Upper lobe of left lung (tissue), 6 donors: ENCODE measurements around the gene PDS5B. TPM values are rescaled to one million over a fixed set of nuclear protein-coding genes. Genes with fewer than 3 reads are reported as not detected.

Experiments
- ATAC-seq, 2 donors: fragments of 200-7000 bp; cut with Tn5 transposase; one replicate each; pipeline ENCODE4 v1.9.1; 2022; ENCODE audit warnings: mild to moderate bottlenecking in 2 of 2, moderate library complexity in 2 of 2; ENCODE audit not compliant: low FRiP score in 2 of 2
- DNase-seq, 2 donors: peaks; one replicate each; pipeline ENCODE4 v3.0.0-alpha.2; 2019 to 2020
- H3K27ac ChIP-seq, 4 donors: fragments of 200-600 bp; sonication (generic); one replicate each; pipeline ENCODE4 v1.5.1; 2016 to 2019
- H3K27me3 ChIP-seq, 4 donors: fragments of 200-600 bp; sonication (generic); one replicate each; pipeline ENCODE4 v1.5.1; 2017 to 2019
- H3K36me3 ChIP-seq, 4 donors: fragments of 200-600 bp; sonication (generic); one replicate each; pipeline ENCODE4 v1.5.1; 2016 to 2019
- H3K4me1 ChIP-seq, 4 donors: fragments of 200-600 bp; sonication (generic); one replicate each; pipeline ENCODE4 v1.5.1; 2018 to 2019
- H3K4me3 ChIP-seq, 4 donors: fragments of 200-600 bp; sonication (generic); one replicate each; pipeline ENCODE4 v1.5.1; 2017 to 2019; ENCODE audit warnings: mild to moderate bottlenecking in 2 of 4, moderate library complexity in 1 of 4
- H3K9me3 ChIP-seq, 4 donors: fragments of 200-600 bp; sonication (generic); one replicate each; pipeline ENCODE4 v1.5.1; 2018 to 2019
- CTCF ChIP-seq, 6 experiments: fragments of 450-650 bp in 4 of 6; fragments of 200-600 bp in 2 of 6; sonication (generic) in 2 of 6; IDR thresholded peaks; one replicate each; pipeline ENCODE4 v1.5.1; 2016 to 2019; ENCODE audit warnings: antibody characterized with exemption in 6 of 6
- EP300 ChIP-seq, 4 donors: sonication (generic); formaldehyde crosslinking; IDR thresholded peaks; one replicate each; pipeline ENCODE4 v1.5.1; 2017; ENCODE audit warnings: antibody characterized with exemption in 4 of 4, control low read depth in 2 of 4
- POLR2A ChIP-seq, 4 donors: fragments of 450-650 bp; IDR thresholded peaks; one replicate each; pipeline ENCODE4 v1.5.1; 2016 to 2017; ENCODE audit warnings: antibody characterized with exemption in 4 of 4, mild to moderate bottlenecking in 2 of 4
- POLR2AphosphoS5 ChIP-seq, 2 donors: sonication (generic); formaldehyde crosslinking; IDR thresholded peaks; one replicate each; pipeline ENCODE4 v1.5.1; 2017; ENCODE audit warnings: antibody characterized with exemption in 2 of 2
- WGBS, 2 donors: methylation state at CpG; one replicate each; pipeline ENCODE4 v1.1.5; 2017 to 2018; 5-methylcytosine and 5-hydroxymethylcytosine counted together
- total RNA-seq, 6 donors: library from RNA; depleted of rRNA in 4 of 6; stranded (reverse); fragments of >200 nt in 4 of 6; gene quantifications; one replicate each; pipeline versions ENCODE4 v1.1.0 to v1.2.1, GENCODE V29; 2016 to 2021
- donor health status: DM: no; HTN: no; CAD: no; lungs with moderate emphysema.
- donor health status: DM: no; HTN: yes; CAD: no; lungs with severe emphysema.

PDS5B gene
- total RNA-seq, 6 donors from 2014 or later: 26.0 to 84.3 (median 43.3) TPM

DNA sequence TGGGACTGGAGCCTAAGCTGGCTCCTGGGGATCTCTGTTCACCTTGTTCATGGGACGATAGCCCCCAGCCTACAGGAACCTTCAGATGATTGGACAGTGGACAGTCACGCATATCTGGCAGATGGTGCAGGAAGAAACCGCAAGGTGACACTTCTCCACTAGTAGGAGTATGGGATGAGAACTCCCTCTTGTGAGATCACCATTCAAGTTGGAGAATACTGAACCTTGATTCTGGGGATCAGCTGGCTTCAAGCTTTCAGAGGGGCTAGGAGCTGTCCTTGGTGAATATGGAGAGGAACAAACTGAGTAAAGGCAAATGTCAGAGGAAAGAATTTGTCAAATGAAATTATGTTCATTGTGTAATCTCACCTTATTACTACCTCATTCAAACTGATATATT lies 204.5 kb downstream of the PDS5B start:
- Histone ChIP-seq H3K27me3 (no peaks in the 10 kb centered on the region), H3K36me3 (no peaks in the 10 kb centered on the region), H3K4me1 (no peaks in the 10 kb centered on the region), H3K4me3 (no peak overlapping the region), H3K27ac (no peak overlapping the region), H3K9me3 (no peaks in the 10 kb centered on the region)
- TF ChIP-seq EP300 (IDR thresholded peaks at IDR 0.05): no peak
- no peak for TF ChIP-seq CTCF (IDR thresholded peaks at IDR 0.05)
- TF ChIP-seq POLR2A (IDR thresholded peaks at IDR 0.05): no peak
- no peak for TF ChIP-seq POLR2AphosphoS5 (IDR thresholded peaks at IDR 0.05)
- ATAC-seq: no peak
- DNase-seq: no peak
- 94 to 100% methylated on average over 2 to 3 of the region's 3 CpGs for WGBS, 2 donors

GRCh38 chr13:32791545-32792172 lies 205.4 kb downstream of the PDS5B start:
- TF ChIP-seq EP300 (IDR thresholded peaks at IDR 0.05): no peak
- no peak for TF ChIP-seq CTCF (IDR thresholded peaks at IDR 0.05)
- H3K27me3 ChIP-seq: no peaks in the 10 kb centered on the region
- no peaks in the 10 kb centered on the region for H3K9me3 ChIP-seq
- H3K4me3 ChIP-seq: no peak overlapping the region
- no peak for ATAC-seq
- no peak for DNase-seq
- no peaks in the 10 kb centered on the region for H3K36me3 ChIP-seq
- H3K27ac ChIP-seq: no peak overlapping the region
- 57 to 69% methylated on average over 8 of the region's 8 CpGs for WGBS, 2 donors
- no peaks in the 10 kb centered on the region for H3K4me1 ChIP-seq

GRCh38 chr13:32796754-32797153 lies 210.5 kb downstream of the PDS5B start:
- Histone ChIP-seq H3K27me3 (no peaks in the 10 kb centered on the region), H3K4me1 (no peaks in the 10 kb centered on the region), H3K9me3 (no peaks in the 10 kb centered on the region), H3K4me3 (no peak overlapping the region), H3K27ac (no peak overlapping the region), H3K36me3 (no peaks in the 10 kb centered on the region)
- 92 to 93% methylated on average over 1 of the region's 1 CpG for WGBS, 2 donors
- TF ChIP-seq EP300 (IDR thresholded peaks at IDR 0.05) (no peak), POLR2AphosphoS5 (IDR thresholded peaks at IDR 0.05) (no peak), CTCF (IDR thresholded peaks at IDR 0.05) (no peak), POLR2A (IDR thresholded peaks at IDR 0.05) (no peak)
- no peak for DNase-seq
- no peak for ATAC-seq

DNA sequence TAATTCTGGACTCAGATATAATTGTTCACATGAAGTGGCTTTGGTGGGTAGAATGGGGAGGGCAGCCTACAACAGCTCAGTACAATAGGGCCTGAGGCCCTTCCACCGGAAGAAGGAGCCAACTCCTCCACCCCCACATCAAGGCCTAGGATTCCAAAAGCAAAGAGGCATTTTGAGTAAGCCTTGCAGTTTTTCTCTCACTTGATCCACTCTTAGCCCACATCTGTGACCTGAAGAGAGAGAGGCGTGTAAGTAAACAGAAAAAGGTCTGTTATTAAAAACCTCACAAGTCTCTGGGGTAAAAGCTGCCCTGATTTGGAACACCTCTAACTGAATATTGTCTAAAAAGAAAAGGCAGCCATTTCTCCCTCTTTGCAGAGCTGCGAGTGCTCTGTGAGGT lies 215.9 kb downstream of the PDS5B start:
- no peaks in the 10 kb centered on the region for H3K36me3 ChIP-seq
- no peaks in the 10 kb centered on the region for H3K9me3 ChIP-seq
- no peak overlapping the region for H3K27ac ChIP-seq
- no peak overlapping the region for H3K4me3 ChIP-seq
- WGBS, 2 donors: 80 to 88% methylated on average over 3 of the region's 3 CpGs
- no peaks in the 10 kb centered on the region for H3K4me1 ChIP-seq
- H3K27me3 ChIP-seq: no peaks in the 10 kb centered on the region
- TF ChIP-seq POLR2A (IDR thresholded peaks at IDR 0.05) (no peak), EP300 (IDR thresholded peaks at IDR 0.05) (no peak), POLR2AphosphoS5 (IDR thresholded peaks at IDR 0.05) (no peak), CTCF (IDR thresholded peaks at IDR 0.05) (no peak)
- DNase-seq (no peak), ATAC-seq (no peak)

- 66 to 69% methylated on average over 5 of the region's 5 CpGs for WGBS, 2 donors
- DNase-seq: no peak
- H3K27ac ChIP-seq: no peak overlapping the region
These were observed 218.5 kb downstream of the PDS5B start for GRCh38 chr13:32804673-32805230.

More at GRCh38 chr13:32804673-32805230, 218.5 kb downstream of the PDS5B start:
- no peak overlapping the region for H3K4me3 ChIP-seq
- no peak for ATAC-seq
- TF ChIP-seq CTCF (IDR thresholded peaks at IDR 0.05) (no peak), POLR2A (IDR thresholded peaks at IDR 0.05) (no peak), EP300 (IDR thresholded peaks at IDR 0.05) (no peak), POLR2AphosphoS5 (IDR thresholded peaks at IDR 0.05) (no peak)
- no peaks in the 10 kb centered on the region for H3K9me3 ChIP-seq
- no peaks in the 10 kb centered on the region for H3K36me3 ChIP-seq
- H3K27me3 ChIP-seq: no peaks in the 10 kb centered on the region
- H3K4me1 ChIP-seq: no peaks in the 10 kb centered on the region
